Breast epithelium (tissue), 4 donors: ENCODE measurements around the gene CLPSL2. TPM values are rescaled to one million over a fixed set of nuclear protein-coding genes. Genes with fewer than 3 reads are reported as not detected.

Experiments
- DNase-seq, 2 donors: peaks; one replicate each; pipeline ENCODE4 v3.0.0-alpha.2; 2019; ENCODE audit warnings: low spot score in 2 of 2
- H3K27ac ChIP-seq, 2 donors: fragments of 200-600 bp; sonication (generic) in 1 of 2; one replicate each; pipeline ENCODE4 v1.5.1; 2016 to 2019; ENCODE audit warnings: mild to moderate bottlenecking in 1 of 2
- H3K27me3 ChIP-seq, 2 donors: fragments of 200-600 bp; sonication (generic) in 1 of 2; one replicate each; pipeline versions ENCODE4 v1.5.1 to v1.6.0; 2017 to 2019; ENCODE audit warnings: control low read depth in 1 of 2, mild to moderate bottlenecking in 1 of 2
- H3K36me3 ChIP-seq: fragments of 200-600 bp; one replicate; pipeline ENCODE4 v1.5.1; 2019
- H3K4me1 ChIP-seq, 2 donors: fragments of 200-600 bp; sonication (generic); one replicate each; pipeline ENCODE4 v1.5.1; 2016 to 2019; ENCODE audit warnings: control low read depth in 1 of 2
- H3K4me3 ChIP-seq, 3 donors: fragments of 200-600 bp; sonication (generic); 1 replicate in 2 of 3; 2 replicates in 1 of 3; pipeline ENCODE4 v1.5.1; 2016 to 2019; ENCODE audit warnings: mild to moderate bottlenecking in 3 of 3, moderate library complexity in 2 of 3
- H3K9me3 ChIP-seq, 2 donors: fragments of 200-600 bp; sonication (generic) in 1 of 2; one replicate each; pipeline ENCODE4 v1.5.1; 2016 to 2019; ENCODE audit warnings: control low read depth in 1 of 2
- CTCF ChIP-seq, 3 donors: fragments of 450-650 bp; IDR thresholded peaks; one replicate each; pipeline ENCODE4 v1.5.1; 2016 to 2017; ENCODE audit warnings: antibody characterized with exemption in 3 of 3, mild to moderate bottlenecking in 3 of 3, moderate library complexity in 3 of 3
- POLR2A ChIP-seq: fragments of 450-650 bp; IDR thresholded peaks from one replicate; pipeline ENCODE4 v1.6.1; 2016; ENCODE audit warnings: antibody characterized with exemption, mild to moderate bottlenecking, moderate library complexity
- POLR2AphosphoS5 ChIP-seq, 3 donors: sonication (generic); formaldehyde crosslinking; IDR thresholded peaks; one replicate each; pipeline ENCODE4 v1.6.1; 2017; ENCODE audit warnings: antibody characterized with exemption in 3 of 3
- intact Hi-C: fragments of 100-400 bp; cut with DNase I; formaldehyde crosslinking; loops from one replicate; pipeline ENCODE4 v1.15.1; 2023; ENCODE audit warnings: low total_unique reads
- total RNA-seq, 3 donors: library from RNA; depleted of rRNA; stranded (reverse); fragments of >200 nt; gene quantifications; one replicate each; pipeline ENCODE4 v1.1.0, GENCODE V29; 2016

The CLPSL2 gene
- total RNA-seq, 3 donors from 2014 or later: 2.3 TPM; not detected in 2

- Histone ChIP-seq H3K27ac (no peak overlapping the region), H3K9me3 (no peaks in the 10 kb centered on the region), H3K36me3 (no peaks in the 10 kb centered on the region), H3K4me3 (no peak overlapping the region), H3K4me1 (no peaks in the 10 kb centered on the region), H3K27me3 (peaks cover 0 to 24% of the 10 kb centered on the region in 2 donors)
- no peak for DNase-seq
- intact Hi-C loops: no loop called here
- no peak for TF ChIP-seq POLR2A
- no peak for TF ChIP-seq CTCF (IDR thresholded peaks at IDR 0.05)
- no peak for TF ChIP-seq POLR2AphosphoS5 (IDR thresholded peaks at IDR 0.05)
These were observed 9.9 kb downstream of the CLPSL2 start for GRCh38 chr6:35786272-35786671.

- peak overlapping the region in 2 of 3 donors; percentile 34 to 60 for H3K4me3 ChIP-seq
- no peak overlapping the region for H3K27ac ChIP-seq
- DNase-seq: no peak
- H3K27me3 ChIP-seq: peaks cover 0 to 24% of the 10 kb centered on the region in 2 donors
- no peaks in the 10 kb centered on the region for H3K36me3 ChIP-seq
- H3K9me3 ChIP-seq: no peaks in the 10 kb centered on the region
- TF ChIP-seq POLR2A: no peak
- TF ChIP-seq POLR2AphosphoS5 (IDR thresholded peaks at IDR 0.05): no peak
- intact Hi-C loops: no loop called here
- H3K4me1 ChIP-seq: no peaks in the 10 kb centered on the region
These were observed 10.4 kb downstream of the CLPSL2 start for GRCh38 chr6:35786810-35787209.

- Histone ChIP-seq H3K36me3 (no peaks in the 10 kb centered on the region), H3K27me3 (peaks cover 0 to 24% of the 10 kb centered on the region in 2 donors), H3K27ac (no peak overlapping the region), H3K4me3 (peak overlapping the region in 2 of 3 donors; percentile 34 to 60), H3K4me1 (no peaks in the 10 kb centered on the region), H3K9me3 (no peaks in the 10 kb centered on the region)
- TF ChIP-seq POLR2AphosphoS5 (IDR thresholded peaks at IDR 0.05) (no peak), POLR2A (no peak)
- intact Hi-C loops: no loop called here
- no peak for DNase-seq
These were observed 11.1 kb downstream of the CLPSL2 start for GRCh38 chr6:35787266-35788218.

- intact Hi-C loops: no loop called here
These were observed 12.1 kb downstream of the CLPSL2 start for GRCh38 chr6:35788423-35788982.

GRCh38 chr6:35790683-35791082 is 14.3 kb downstream of the CLPSL2 start:
- H3K27ac ChIP-seq: no peak overlapping the region
- H3K4me1 ChIP-seq: no peaks in the 10 kb centered on the region
- H3K27me3 ChIP-seq: peaks cover 0 to 24% of the 10 kb centered on the region in 2 donors
- no peak overlapping the region for H3K4me3 ChIP-seq
- no peak for DNase-seq
- TF ChIP-seq POLR2AphosphoS5 (IDR thresholded peaks at IDR 0.05): no peak
- TF ChIP-seq POLR2A: no peak
- no peak for TF ChIP-seq CTCF (IDR thresholded peaks at IDR 0.05)
- H3K9me3 ChIP-seq: no peaks in the 10 kb centered on the region
- no peaks in the 10 kb centered on the region for H3K36me3 ChIP-seq
- intact Hi-C loops: no loop called here

More at GRCh38 chr6:35788423-35788982, 12.1 kb downstream of the CLPSL2 start:
- H3K27ac ChIP-seq: no peak overlapping the region
- no peak for DNase-seq
- no peaks in the 10 kb centered on the region for H3K9me3 ChIP-seq
- no peak overlapping the region for H3K4me3 ChIP-seq
- TF ChIP-seq POLR2A (no peak), CTCF (IDR thresholded peaks at IDR 0.05) (no peak), POLR2AphosphoS5 (IDR thresholded peaks at IDR 0.05) (no peak)
- no peaks in the 10 kb centered on the region for H3K4me1 ChIP-seq
- H3K27me3 ChIP-seq: peaks cover 0 to 24% of the 10 kb centered on the region in 2 donors
- no peaks in the 10 kb centered on the region for H3K36me3 ChIP-seq
